Central memory CD4-positive, alpha-beta T cell (primary cell): ENCODE data around the gene POM121.
"Not testable (repeated sequence)": the region's sequence is repeated elsewhere in the genome, so short reads cannot be mapped to it uniquely, and the experiment has no call there.

Experiments used
- DNase-seq: peaks from one replicate; pipeline ENCODE4 v3.0.0; 2022

The POM121 gene

DNA sequence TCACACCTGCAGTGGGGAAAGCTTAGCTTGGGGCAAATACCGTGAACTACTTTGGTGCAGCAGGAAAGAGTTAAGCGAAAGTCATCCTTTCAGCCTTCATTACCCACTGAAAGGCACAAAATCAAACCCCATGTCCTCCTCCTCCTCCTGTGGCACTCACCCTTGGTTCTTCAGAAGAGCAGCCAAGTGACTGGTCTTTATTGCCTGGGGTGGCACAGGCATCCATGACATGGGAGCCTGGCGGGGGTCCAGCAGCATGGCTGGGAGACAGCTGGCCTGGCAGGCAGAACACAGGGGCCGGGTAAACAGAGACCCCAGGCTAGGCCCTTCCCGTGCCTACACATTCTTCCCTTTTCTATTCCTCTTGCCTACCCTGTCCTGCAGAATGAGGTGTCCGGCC, 24.8 kb downstream of the POM121 start:
- not testable (repeated sequence) for DNase-seq

DNA sequence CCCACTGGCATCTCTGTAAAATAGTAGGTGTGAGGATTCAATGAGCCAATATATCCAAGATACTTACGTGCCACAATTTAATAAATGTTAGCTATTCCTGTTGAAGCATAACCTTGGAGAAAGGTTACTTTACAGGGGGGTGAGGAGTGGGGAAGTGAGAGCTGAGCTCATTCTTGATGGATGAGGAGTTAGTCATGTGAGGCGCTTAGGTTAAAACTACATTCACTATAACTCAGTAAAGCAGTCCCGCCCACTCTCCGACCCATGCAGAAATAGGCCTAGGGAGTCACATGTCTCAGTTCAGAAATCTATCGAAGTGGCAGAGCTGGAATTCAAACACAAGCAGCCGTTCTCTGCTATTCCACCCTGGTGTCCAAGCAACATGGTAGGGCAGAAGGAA, 25.5 kb downstream of the POM121 start:
- not testable (repeated sequence) for DNase-seq

DNA sequence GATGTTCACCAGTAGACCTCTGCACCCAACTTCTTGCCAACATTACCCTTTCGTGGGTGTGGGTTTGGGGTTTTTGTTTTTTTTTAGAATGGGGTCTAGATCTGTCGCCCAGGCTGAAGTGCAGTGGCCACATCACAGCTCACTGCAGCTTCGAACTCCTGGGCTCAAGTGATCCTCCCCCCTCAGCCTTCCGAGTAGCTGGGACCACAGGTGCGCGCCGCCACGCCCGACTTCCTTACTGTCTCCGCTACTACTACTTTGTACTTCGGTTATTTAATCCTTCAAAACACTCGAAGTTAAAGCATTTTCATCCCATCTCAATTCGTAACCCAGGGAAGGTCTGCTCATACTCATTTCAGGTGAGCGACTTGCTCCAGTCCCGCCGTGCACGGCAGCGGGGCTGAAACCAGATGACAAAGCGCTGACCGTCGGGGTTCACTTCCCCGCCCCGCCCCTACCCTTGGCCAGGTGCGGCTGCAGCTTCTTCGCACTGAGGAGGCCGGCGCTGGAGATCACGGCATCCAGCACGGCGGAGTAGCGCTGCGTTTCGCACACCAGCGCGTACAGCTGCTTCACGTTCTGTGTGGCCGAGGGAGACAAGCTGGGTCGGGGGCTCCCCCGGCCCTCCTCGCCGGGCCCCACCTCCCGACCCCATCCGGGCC, 29.1 kb downstream of the POM121 start:
- DNase-seq: not testable (repeated sequence)

DNA sequence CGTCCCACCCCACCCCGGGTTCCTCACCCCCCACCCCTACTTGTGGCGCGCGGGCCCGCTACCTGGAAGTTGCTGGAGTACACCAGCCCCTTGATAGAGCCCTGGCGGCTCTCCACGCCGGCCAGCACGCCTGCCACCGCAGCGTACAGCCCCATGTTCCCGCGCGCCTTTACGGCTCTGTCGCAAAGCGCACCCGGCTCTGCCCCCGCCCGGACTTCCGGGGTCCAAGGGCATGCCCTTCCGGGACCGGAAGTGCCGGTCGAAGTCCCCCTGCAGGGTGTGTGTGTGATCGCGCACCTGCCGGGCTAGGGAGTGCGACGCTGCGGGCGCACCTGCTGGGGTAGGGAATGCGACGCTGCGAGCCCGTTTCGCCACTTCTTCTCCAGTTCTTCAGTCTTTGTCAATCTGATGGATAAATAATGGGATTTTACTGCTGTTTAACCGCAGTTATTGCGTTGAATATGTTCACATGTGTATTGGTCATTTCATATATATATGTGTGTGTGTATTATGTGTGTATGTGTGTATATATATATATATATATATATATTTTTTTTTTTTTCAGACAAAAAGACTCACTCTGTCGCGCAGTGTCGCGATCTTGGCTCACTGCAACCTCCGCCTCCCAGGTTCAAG, 29.8 kb downstream of the POM121 start:
- DNase-seq: peak; percentile 19

DNA sequence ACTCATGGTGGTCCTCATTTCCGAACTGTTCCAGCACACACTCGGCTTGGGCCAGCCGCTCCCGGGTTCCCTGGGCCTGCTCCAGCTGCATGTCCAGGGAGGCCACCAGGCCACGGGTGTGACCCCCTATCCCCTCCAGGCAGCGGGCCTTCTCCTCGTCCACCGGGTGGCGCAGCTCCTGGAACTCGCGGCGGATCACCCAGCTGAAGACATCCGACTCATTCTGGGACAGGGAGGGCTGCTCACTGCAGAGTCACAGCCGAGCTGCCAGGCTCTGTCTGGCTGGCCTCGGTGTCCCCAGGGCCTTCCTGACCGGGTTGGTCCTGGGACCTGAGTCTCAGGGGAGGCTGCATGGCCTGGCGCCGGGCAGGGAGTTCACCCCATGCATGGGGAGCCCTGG, 35.1 kb downstream of the POM121 start:
- not testable (repeated sequence) for DNase-seq

DNA sequence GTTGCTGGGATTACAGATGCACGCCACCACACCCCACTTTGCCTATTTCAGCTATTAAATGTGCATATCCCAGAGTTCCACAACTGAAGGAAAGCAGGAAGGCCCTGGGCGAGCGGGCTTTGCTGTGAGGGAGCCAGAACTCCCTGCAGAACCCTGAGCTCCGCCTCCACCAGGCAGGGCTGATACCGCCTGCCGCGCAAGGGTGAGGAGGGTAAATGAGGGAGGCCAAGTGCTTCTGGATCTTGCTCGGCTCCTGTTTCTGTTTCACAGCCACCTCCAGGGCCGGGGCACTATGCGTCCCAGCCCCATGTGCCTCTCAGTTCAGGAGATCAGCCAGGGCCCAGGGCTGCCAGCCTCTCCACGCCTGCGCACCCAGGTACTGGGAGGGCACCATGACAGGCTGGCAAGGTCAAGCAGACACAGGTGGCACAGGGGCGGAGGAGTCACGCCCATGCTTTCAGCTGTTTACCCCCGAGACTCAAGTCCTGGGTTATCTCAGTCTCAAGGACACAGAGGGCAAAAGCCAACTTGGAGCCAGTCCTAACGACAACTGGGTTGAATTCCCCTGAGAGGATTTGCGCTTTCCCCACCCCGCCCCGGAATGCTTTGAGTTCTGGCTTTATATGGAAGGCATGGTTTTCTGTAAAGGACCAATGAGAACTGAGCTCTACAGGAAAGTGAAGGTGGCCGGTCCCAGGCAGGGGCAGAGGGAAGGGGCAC, 35.9 kb downstream of the POM121 start:
- not testable (repeated sequence) for DNase-seq

DNA sequence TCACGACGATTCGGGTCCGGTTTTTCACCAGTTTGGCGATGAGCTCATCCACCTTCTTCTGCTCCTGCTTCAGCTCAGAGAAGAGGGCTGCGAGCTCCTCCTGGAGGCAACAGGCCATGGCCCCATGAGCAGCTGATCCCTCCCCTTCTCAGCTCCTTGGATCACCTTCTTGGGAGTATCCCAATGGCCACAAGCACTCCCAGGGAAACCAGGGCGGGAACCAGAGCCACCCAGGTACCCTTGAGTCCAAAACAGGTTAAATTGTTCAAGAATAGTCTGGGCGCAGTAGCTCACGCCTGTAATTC, 36.4 kb downstream of the POM121 start:
- not testable (repeated sequence) for DNase-seq

DNA sequence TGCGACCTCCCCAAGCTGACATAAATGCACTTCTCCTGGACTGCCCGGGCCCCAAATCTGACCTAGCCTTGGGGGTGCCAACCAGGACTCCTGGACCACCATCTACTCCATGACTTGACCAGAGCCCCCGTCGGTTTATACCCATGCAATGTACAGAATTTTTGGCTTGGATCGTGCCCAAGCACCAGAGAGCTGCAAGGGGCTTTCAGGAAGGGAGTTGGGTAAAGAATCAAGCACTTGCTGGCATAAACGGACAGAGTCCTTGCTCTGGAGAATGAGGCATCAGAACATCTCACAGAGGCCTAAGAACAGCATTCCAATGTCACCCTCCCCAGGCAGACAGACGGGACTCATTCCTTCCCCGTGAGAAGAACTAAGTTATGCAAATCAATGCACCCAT, 38.2 kb downstream of the POM121 start:
- DNase-seq: not testable (repeated sequence)

DNA sequence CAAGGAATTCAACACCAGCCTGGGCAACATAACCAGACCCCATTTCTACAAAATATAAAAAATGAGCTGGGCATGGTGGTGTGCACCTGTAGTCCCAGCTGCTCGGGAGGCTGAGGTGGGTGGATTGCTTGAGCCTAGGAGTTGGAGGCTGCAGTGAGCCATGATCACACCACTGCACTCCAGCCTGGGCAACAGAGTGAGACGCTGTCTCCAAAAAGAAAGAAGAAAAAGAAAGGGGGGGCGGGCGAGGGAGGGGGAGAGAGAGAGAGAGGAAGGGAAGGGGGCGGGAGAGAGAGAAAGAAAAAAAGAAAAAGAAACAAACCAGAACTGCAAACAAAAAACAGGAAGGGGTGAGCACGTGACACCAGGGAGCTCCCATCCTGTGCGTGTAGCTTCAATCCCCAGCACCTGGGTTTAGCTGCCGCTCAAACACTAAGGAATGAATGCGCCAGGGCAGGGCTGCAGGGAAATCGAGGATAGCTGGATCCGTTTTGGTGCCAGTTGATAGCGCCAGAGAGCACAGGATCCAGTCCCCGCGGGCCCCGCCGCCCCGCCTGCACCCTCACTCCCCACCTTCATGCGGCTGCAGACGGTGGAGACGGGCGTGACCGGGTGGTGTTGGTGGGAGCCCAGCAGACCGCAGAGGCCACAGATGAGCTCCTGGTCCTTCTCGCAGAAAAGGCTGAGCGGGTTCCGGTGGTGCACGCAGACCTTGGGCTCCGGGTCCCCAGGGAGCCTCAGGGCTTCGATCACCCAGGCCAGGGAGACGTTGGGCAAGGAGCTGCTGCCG, 40.5 kb downstream of the POM121 start:
- not testable (repeated sequence) for DNase-seq

DNA sequence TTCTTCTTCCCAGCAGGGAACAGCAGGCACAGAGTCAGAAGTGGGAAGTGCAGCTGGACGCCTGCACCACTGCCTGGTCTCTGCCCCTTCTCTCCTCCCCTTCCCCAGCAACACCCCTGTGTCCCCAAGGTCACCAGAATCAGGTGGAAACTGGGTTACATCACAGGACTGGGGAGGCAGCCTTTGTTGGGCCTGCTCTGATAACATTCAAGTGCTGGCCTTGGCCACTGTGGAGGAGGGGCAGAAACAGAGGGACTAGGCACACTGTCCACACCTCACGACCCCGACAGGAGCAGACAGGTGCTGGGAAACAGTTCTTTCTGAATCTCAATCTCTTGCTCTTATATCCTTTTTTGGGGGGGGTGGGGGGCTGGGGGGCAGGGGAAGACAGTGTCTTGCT, 42.0 kb downstream of the POM121 start:
- not testable (repeated sequence) for DNase-seq

DNA sequence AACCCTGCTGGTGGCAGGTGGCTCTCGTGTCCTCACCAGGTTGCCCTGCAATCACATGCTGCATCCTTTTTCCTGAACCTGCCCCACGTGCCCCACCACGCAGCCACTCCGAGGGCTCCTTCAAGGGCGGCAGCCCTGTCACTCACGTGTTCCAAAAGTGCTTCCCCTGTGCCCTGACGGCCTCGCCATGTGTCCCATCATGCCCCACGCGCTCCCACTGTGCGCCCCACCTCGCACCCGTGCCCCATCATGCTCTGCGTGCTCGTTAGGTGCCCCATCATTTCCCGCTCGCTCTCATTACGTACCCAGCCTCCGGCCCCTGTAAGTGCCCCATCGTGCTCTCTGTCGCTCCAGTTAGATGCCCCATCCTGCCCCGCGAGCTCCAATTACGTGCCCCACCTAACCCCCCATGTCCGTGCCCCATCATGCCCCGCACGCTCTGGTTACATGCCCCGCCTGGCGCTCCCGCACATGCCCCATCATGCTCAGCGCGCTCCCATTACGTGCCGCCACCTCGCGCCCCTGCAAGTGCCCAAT, 44.2 kb downstream of the POM121 start, which contains the start of gene TRIM74:
TRIM74 (minus strand) TSS at position 487 of the 537 bp plus-strand sequence. CDS start 3,309 bp downstream, outside the sequence.
- DNase-seq: not testable (repeated sequence)

DNA sequence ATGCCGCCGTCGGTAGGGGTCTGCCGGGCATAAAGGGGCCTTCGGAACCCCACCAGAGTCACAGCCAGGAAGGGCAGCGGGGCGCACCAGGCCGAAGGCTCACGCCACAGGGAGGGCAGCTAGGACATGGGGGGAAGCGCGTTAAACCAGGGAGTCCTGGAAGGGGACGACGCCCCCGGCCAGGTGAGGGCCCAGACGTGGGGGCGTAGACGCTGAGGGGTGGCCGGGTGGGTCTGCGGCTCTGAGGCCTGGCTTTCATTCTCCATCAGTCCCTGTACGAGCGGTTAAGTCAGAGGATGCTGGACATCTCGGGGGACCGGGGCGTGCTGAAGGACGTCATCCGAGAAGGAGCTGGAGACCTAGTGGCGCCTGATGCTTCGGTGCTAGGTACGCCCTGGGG, 44.8 kb downstream of the POM121 start:
- not testable (repeated sequence) for DNase-seq

DNA sequence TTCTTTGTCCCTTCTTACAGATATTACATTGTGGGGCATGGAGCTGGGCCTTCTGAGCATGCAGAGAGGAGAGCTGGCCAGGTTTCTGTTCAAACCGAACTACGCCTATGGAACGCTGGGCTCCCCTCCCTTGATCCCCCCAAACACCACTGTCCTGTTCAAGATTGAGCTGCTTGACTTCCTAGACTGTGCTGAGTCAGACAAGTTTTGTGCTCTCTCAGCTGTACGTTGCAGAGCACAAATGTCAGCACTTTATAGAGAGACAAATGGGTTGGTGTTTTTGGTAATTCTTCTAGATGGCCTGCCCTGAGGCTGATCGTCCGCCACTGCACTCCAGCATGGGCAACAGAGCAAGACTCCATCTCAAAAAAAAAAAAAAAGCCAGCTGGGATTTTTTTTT, 46.6 kb downstream of the POM121 start:
- not testable (repeated sequence) for DNase-seq

DNA sequence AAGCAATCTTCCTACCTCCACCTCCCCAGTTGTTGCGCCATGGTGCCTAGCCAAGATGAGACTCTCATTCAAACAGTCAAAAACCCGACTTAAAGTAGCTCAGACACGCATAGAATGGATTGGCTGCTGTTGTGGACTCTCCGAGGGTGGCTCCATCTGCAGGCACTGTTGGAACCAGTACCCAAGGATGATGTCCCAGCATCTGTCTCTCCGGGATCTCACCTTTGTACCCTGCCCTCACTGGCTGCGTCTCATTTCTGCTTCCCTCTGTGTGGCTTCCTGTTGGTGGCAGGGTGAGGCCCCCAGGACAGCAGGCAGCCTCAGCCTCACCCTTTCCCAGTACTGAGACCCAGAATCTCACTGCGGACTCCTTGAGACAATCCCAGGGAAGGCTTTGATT, 49.9 kb downstream of the POM121 start:
- DNase-seq: not testable (repeated sequence)

DNA sequence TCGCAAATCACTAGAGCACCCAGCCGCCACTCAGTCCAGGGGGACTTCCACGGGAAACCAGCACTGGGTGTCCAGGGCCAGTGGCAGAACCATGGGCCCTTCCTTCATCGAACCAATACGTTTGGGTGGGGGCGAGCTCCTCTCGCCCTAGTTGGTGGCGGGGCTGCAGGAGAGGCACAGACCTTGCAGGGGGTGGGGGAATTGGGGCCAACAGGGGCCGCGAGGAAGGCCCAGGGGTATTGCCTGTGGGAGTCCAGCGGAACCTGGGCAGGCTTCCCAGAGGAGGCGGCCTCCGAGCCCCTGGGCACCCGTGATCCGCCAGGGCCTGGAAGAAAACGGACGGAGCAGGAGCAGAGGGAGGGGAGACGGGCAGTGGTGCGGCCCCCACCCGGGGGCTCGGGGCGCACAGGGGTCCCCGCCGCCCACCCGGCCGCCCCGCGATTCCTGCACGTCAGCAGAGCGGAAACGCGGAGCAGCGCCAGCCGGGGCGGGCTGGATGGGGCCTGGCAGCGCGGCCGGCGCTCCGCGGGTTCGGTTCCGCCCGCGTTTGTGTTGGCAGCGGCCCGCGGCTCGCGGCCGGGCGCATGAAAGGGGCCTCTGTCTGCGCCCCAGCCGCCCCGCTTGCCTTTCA, 50.9 kb downstream of the POM121 start:
- DNase-seq: not testable (repeated sequence)

DNA sequence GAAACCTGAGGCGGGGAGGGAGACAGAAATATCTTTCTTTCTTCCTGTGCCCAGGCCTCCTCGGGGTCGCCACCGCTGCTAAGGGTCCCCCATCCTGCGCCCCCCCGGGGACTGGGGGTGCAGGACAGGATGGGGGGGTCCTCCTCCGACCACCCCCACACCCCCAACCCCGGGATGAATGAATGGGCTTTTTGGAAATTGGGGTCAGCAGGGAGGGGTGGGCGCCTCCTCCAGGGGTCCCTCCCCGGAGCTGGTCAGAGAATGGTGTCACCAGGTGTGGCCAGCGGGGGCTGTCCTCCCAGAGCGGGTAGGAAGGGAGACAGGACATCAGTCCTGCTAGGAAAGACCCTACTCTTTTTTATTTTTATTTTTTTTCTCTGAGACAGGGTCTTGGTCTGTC, 51.5 kb downstream of the POM121 start:
- not testable (repeated sequence) for DNase-seq

DNA sequence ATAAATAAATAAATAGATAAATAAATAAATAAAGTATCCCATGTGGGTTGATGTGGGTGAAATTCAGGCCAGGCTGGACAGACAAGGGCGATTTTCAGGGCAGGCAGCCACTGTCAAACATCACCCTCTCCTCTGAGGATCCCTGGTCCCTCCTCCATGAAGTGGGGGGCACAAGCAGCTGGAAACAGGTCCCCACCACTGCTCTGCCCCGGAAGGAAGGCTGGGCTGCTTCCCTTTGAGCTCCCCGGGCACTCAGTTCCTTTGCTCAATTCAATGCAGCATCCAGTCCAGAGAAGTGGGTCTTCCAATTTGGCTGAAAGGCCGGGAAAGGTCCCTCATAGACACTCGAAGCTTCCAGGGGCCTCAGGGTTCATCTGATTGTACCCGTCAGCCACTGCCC, 55.5 kb downstream of the POM121 start:
- DNase-seq: not testable (repeated sequence)

DNA sequence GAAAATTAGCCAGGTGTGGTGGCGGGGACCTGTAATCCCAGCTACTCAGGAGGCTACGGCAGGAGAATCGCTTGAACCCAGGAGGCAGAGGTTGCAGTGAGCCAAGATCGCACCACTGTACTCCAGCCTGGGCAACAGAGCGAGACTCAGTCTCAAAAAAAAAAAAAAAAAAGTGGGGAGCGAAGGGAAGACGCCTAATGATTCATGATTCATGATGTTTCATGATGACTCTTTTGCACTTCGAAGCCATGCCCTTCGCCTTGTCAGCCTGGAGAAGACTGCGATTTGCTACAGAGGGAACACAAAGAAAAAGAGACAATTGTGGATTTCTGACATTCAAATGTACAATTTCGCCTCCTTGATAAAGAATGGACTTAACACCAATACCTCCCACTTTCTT, 57.2 kb downstream of the POM121 start:
- DNase-seq: not testable (repeated sequence)

DNA sequence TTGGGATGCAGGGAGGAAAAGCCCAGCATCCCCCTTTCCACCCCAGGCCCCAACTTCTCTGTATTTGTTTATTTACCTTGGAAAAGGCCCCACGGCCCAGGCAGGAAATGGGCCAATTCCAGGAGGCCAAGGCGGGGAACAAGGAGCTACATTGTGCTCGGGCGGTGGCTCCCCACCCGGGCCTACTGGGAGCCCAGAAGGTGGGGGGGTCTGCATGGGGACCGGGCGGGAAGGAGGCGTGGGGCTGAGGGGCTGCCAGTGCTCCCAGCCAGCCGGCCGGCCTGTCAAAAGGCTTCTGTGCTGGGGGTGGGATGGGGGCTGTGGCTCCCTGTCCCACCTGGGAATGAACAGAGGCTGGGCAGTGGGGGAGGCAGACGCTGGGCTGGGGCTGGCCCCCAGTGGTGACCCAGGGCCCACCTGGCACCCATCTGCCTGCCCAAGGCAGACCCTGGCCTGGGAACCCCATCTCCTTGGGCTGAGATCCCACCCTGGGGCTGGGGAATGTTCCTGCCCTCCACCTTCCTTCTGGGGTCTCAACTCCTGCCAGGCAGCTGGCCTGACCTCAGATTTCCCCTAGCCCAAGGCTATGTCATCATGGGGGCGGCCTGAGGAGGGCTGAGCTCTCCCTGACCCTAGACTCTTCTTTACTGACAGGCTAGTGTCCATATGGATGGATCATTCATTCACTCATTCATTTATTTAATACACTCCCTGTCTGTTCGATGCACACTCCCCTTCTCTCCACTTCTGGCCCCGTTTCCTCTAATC, 65.4 kb downstream of the POM121 start:
- not testable (repeated sequence) for DNase-seq

DNA sequence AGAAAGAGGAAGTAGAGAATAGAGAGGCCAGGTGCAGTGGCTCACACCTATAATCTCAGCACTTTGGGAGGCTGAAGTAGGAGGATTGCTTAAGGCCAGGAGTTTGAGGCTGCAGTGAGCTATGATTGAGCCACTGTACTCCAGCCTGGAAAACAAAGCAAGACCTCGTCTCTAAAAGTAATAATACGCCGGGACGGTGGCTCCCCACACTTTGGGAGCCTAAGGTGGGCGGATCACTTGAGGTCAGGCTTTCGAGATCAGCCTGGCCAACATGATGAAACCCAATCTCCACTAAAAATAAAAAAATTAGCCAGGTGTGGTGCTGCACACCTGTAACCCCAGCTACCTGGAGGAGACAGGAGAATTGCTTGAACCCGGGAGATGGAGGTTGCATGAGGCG, 70.6 kb downstream of the POM121 start:
- not testable (repeated sequence) for DNase-seq

DNA sequence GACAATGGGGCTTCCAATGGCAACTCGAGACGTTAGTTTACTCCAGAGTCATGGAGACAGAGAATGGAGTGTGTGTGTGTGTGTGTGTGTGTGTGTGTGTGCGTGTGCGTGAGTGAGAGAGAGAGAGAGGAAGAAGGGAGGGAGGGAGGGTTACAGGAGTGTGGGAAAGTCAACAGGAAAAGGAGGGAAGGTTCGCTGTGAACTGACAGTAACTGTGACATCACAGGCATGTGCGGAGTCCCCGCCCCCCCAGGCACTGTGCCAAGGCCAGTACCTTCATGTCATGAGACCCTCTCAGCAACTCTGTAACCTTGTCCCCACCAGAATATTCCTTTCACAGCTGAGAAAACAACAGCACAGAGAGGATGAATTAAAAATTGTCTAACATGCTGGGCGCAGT, 72.6 kb downstream of the POM121 start:
- DNase-seq: not testable (repeated sequence)
